Measurements from ENCODE around the gene TRABD2B.

TRABD2B gene

GRCh38 chr1:48000883-48001282 is 3.7 kb upstream of the TRABD2B start:
- Histone ChIP-seq H3K18ac (ENCODE audit: low read depth in 1 of 2, low read length in 2 of 2) (no peak overlapping the region), H3K27ac (ENCODE audit: low read length, poor library complexity, severe bottlenecking) (no peak overlapping the region), H3K27me3 (ENCODE audit: control insufficient read depth in 1 of 2, insufficient read depth in 1 of 2, low read length in 2 of 2) (peaks cover 29 to 53% of the 10 kb centered on the region in 2 experiments), H2AK5ac (ENCODE audit: low read length, severe bottlenecking) (no peak overlapping the region), H4K91ac (ENCODE audit: low read length) (no peak overlapping the region), H2BK120ac (ENCODE audit: low read depth, low read length) (no peak overlapping the region), H4K8ac (ENCODE audit: low read length) (no peak overlapping the region), H2AFZ (ENCODE audit: low read depth, low read length) (no peak overlapping the region), H2BK12ac (ENCODE audit: low read length in 2 of 2) (no peak overlapping the region), H3K23ac (ENCODE audit: low read length in 2 of 2) (no peak overlapping the region), H3K4ac (ENCODE audit: low read depth in 1 of 2, low read length in 2 of 2) (no peak overlapping the region), H2BK5ac (ENCODE audit: low read depth, low read length, poor library complexity, severe bottlenecking) (no peak overlapping the region), H3K4me2 (ENCODE audit: low read length, poor library complexity, severe bottlenecking) (no peak overlapping the region), H2BK15ac (ENCODE audit: low read depth, poor library complexity, severe bottlenecking) (no peak overlapping the region), H3K4me1 (ENCODE audit: control insufficient read depth, insufficient read depth, low read depth, low read length) (peaks cover 9% of the 10 kb centered on the region), H3K9ac (ENCODE audit: low read length) (no peak overlapping the region), H3K9me3 (ENCODE audit: control insufficient read depth, low read length) (no peaks in the 10 kb centered on the region), H3K36me3 (ENCODE audit: control insufficient read depth in 1 of 2, insufficient read depth in 2 of 2, low read depth in 1 of 2, low read length in 2 of 2) (no peaks in the 10 kb centered on the region), H3K14ac (ENCODE audit: low read length in 2 of 2) (peak overlapping the region in 1 of 2 experiments; percentile 20), H3K79me1 (replicated peaks; ENCODE audit: low read length, poor library complexity, severe bottlenecking) (no peaks in the 10 kb centered on the region), H3K4me3 (ENCODE audit: insufficient read depth in 1 of 2, low read depth in 1 of 2, low read length in 2 of 2) (no peak overlapping the region)
- no peak for DNase-seq
- 90% methylated on average over 1 of the region's 1 CpG for WGBS

DNA sequence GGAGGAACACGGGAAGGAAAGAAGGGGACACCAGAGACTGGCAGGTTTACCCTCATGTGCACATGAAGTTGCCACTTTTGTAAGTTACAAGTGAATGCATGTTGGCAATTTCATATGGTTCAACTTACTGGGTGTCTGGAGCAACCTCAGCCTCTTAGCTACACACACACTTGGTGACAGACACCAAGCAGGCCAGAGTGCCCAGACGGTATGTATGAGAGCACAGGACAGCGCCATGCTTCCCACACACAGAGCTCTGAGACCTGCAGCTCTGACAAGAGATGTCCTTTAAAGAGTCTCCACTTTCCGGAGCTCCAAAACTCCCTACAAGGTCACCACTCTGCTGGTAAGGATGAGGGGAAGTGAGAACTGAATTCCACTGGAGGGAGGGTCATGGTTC is 1.9 kb upstream of the TRABD2B start:
- Histone ChIP-seq H3K4me1 (ENCODE audit: control insufficient read depth, insufficient read depth, low read depth, low read length) (peaks cover 9% of the 10 kb centered on the region), H3K27ac (ENCODE audit: low read length, poor library complexity, severe bottlenecking) (no peak overlapping the region), H3K4ac (ENCODE audit: low read depth in 1 of 2, low read length in 2 of 2) (no peak overlapping the region), H2BK15ac (ENCODE audit: low read depth, poor library complexity, severe bottlenecking) (no peak overlapping the region), H4K8ac (ENCODE audit: low read length) (no peak overlapping the region), H2BK120ac (ENCODE audit: low read depth, low read length) (no peak overlapping the region), H3K9me3 (ENCODE audit: control insufficient read depth, low read length) (no peaks in the 10 kb centered on the region), H2BK12ac (ENCODE audit: low read length in 2 of 2) (no peak overlapping the region), H2AFZ (ENCODE audit: low read depth, low read length) (no peak overlapping the region), H3K4me2 (ENCODE audit: low read length, poor library complexity, severe bottlenecking) (no peak overlapping the region), H3K23ac (ENCODE audit: low read length in 2 of 2) (no peak overlapping the region), H3K14ac (ENCODE audit: low read length in 2 of 2) (no peak overlapping the region), H3K27me3 (ENCODE audit: control insufficient read depth in 1 of 2, insufficient read depth in 1 of 2, low read length in 2 of 2) (peaks cover 47 to 51% of the 10 kb centered on the region in 2 experiments), H3K4me3 (ENCODE audit: insufficient read depth in 1 of 2, low read depth in 1 of 2, low read length in 2 of 2) (no peak overlapping the region), H3K9ac (ENCODE audit: low read length) (no peak overlapping the region), H3K18ac (ENCODE audit: low read depth in 1 of 2, low read length in 2 of 2) (no peak overlapping the region), H4K91ac (ENCODE audit: low read length) (no peak overlapping the region), H2BK5ac (ENCODE audit: low read depth, low read length, poor library complexity, severe bottlenecking) (no peak overlapping the region), H3K36me3 (ENCODE audit: control insufficient read depth in 1 of 2, insufficient read depth in 2 of 2, low read depth in 1 of 2, low read length in 2 of 2) (peaks cover 0 to 1% of the 10 kb centered on the region in 2 experiments), H3K79me1 (replicated peaks; ENCODE audit: low read length, poor library complexity, severe bottlenecking) (no peaks in the 10 kb centered on the region), H2AK5ac (ENCODE audit: low read length, severe bottlenecking) (no peak overlapping the region)
- WGBS, result 89% methylated on average over 2 of the region's 4 CpGs
- DNase-seq, result no peak

DNA sequence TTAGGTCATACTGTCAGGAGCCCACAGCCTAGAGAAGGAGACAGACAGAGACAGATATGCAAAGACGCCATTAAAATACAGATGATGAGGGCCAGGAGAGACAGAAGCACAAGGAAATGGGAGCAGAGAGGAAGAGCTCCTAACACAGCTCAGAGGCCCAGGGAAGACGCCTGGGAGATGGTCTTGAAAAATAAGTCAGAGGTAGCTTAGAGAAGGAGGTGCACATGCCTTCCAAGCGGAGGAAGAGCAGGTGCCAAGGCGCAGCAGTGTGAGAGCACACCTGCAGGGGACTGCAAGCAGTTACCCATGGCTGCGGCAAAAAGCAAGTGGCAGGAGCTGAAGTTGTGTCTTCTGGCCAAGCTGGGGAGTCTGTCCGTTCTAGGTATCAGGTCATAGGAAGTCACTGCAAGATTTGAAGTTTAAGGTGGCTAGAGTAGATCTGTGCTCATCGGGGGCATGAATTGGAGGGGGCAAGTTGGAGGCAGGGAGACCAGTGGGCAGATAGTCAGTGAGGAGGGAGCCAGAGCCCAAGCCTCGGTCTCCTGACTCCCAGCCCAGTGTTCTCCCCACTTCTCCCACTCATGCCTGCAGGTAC is 1.3 kb upstream of the TRABD2B start:
- WGBS, result 88% methylated on average over 7 of the region's 8 CpGs

GRCh38 chr1:47996406-47997226 is 569 bp downstream of the TRABD2B start:
- Histone ChIP-seq H3K27me3 (ENCODE audit: control insufficient read depth in 1 of 2, insufficient read depth in 1 of 2, low read length in 2 of 2) (peaks cover 44 to 65% of the 10 kb centered on the region in 2 experiments), H2BK5ac (ENCODE audit: low read depth, low read length, poor library complexity, severe bottlenecking) (no peak overlapping the region)
- under 1% methylated on average over 45 of the region's 80 CpGs for WGBS

More for the DNA sequence above, 1.3 kb upstream of the TRABD2B start:
- no peak overlapping the region for H4K8ac ChIP-seq (ENCODE audit: low read length)
- H3K14ac ChIP-seq (ENCODE audit: low read length in 2 of 2), result no peak overlapping the region
- peaks cover 51 to 53% of the 10 kb centered on the region in 2 experiments for H3K27me3 ChIP-seq (ENCODE audit: control insufficient read depth in 1 of 2, insufficient read depth in 1 of 2, low read length in 2 of 2)
- H3K4ac ChIP-seq (ENCODE audit: low read depth in 1 of 2, low read length in 2 of 2), result no peak overlapping the region
- H3K4me2 ChIP-seq (ENCODE audit: low read length, poor library complexity, severe bottlenecking), result no peak overlapping the region
- H3K27ac ChIP-seq (ENCODE audit: low read length, poor library complexity, severe bottlenecking), result no peak overlapping the region
- H4K91ac ChIP-seq (ENCODE audit: low read length), result no peak overlapping the region
- no peak overlapping the region for H2AK5ac ChIP-seq (ENCODE audit: low read length, severe bottlenecking)
- no peak overlapping the region for H3K9ac ChIP-seq (ENCODE audit: low read length)
- no peak overlapping the region for H2AFZ ChIP-seq (ENCODE audit: low read depth, low read length)
- no peaks in the 10 kb centered on the region for H3K79me1 ChIP-seq (replicated peaks; ENCODE audit: low read length, poor library complexity, severe bottlenecking)
- no peak for DNase-seq
- peaks cover 0 to 3% of the 10 kb centered on the region in 2 experiments for H3K36me3 ChIP-seq (ENCODE audit: control insufficient read depth in 1 of 2, insufficient read depth in 2 of 2, low read depth in 1 of 2, low read length in 2 of 2)
- no peak overlapping the region for H3K4me3 ChIP-seq (ENCODE audit: insufficient read depth in 1 of 2, low read depth in 1 of 2, low read length in 2 of 2)
- no peak overlapping the region for H2BK12ac ChIP-seq (ENCODE audit: low read length in 2 of 2)
- no peaks in the 10 kb centered on the region for H3K9me3 ChIP-seq (ENCODE audit: control insufficient read depth, low read length)
- peak overlapping the region; percentile 76 for H2BK15ac ChIP-seq (ENCODE audit: low read depth, poor library complexity, severe bottlenecking)
- H3K23ac ChIP-seq (ENCODE audit: low read length in 2 of 2), result no peak overlapping the region
- H2BK120ac ChIP-seq (ENCODE audit: low read depth, low read length), result no peak overlapping the region
- H3K4me1 ChIP-seq (ENCODE audit: control insufficient read depth, insufficient read depth, low read depth, low read length), result peaks cover 9% of the 10 kb centered on the region
- H3K18ac ChIP-seq (ENCODE audit: low read depth in 1 of 2, low read length in 2 of 2), result no peak overlapping the region
- H2BK5ac ChIP-seq (ENCODE audit: low read depth, low read length, poor library complexity, severe bottlenecking), result no peak overlapping the region

More at GRCh38 chr1:47996406-47997226, 569 bp downstream of the TRABD2B start:
- H3K4ac ChIP-seq (ENCODE audit: low read depth in 1 of 2, low read length in 2 of 2), result no peak overlapping the region
- no peak overlapping the region for H4K8ac ChIP-seq (ENCODE audit: low read length)
- H2BK120ac ChIP-seq (ENCODE audit: low read depth, low read length), result no peak overlapping the region
- H3K23ac ChIP-seq (ENCODE audit: low read length in 2 of 2), result peak overlapping the region in 1 of 2 experiments; percentile 28
- no peak overlapping the region for H3K27ac ChIP-seq (ENCODE audit: low read length, poor library complexity, severe bottlenecking)
- peaks cover 0 to 3% of the 10 kb centered on the region in 2 experiments for H3K36me3 ChIP-seq (ENCODE audit: control insufficient read depth in 1 of 2, insufficient read depth in 2 of 2, low read depth in 1 of 2, low read length in 2 of 2)
- no peak overlapping the region for H2BK15ac ChIP-seq (ENCODE audit: low read depth, poor library complexity, severe bottlenecking)
- peak overlapping the region; percentile 52 for H3K9ac ChIP-seq (ENCODE audit: low read length)
- H2BK12ac ChIP-seq (ENCODE audit: low read length in 2 of 2), result no peak overlapping the region
- H4K91ac ChIP-seq (ENCODE audit: low read length), result no peak overlapping the region
- no peak overlapping the region for H2AFZ ChIP-seq (ENCODE audit: low read depth, low read length)
- no peak for DNase-seq
- H3K9me3 ChIP-seq (ENCODE audit: control insufficient read depth, low read length), result no peaks in the 10 kb centered on the region
- no peaks in the 10 kb centered on the region for H3K79me1 ChIP-seq (replicated peaks; ENCODE audit: low read length, poor library complexity, severe bottlenecking)
- H3K14ac ChIP-seq (ENCODE audit: low read length in 2 of 2), result no peak overlapping the region
- H3K4me2 ChIP-seq (ENCODE audit: low read length, poor library complexity, severe bottlenecking), result peak overlapping the region; percentile 79
- H3K18ac ChIP-seq (ENCODE audit: low read depth in 1 of 2, low read length in 2 of 2), result no peak overlapping the region
- H3K4me1 ChIP-seq (ENCODE audit: control insufficient read depth, insufficient read depth, low read depth, low read length), result peaks cover 9% of the 10 kb centered on the region
- H2AK5ac ChIP-seq (ENCODE audit: low read length, severe bottlenecking), result no peak overlapping the region
- peak overlapping the region; percentile 61 to 73 for H3K4me3 ChIP-seq (ENCODE audit: insufficient read depth in 1 of 2, low read depth in 1 of 2, low read length in 2 of 2)
